GM23248 (cell line): ENCODE data around the gene C17orf113. TPM values are rescaled to one million over a fixed set of nuclear protein-coding genes. Genes with fewer than 3 reads are reported as not detected.

Source experiments
- DNase-seq: peaks from one replicate; pipeline ENCODE4 v3.0.0-alpha.2; 2015
- H2AFZ ChIP-seq: fragments of 200-600 bp; sonication (generic); 2 replicates; pipeline ENCODE4 v1.6.1; 2016; ENCODE audit warnings: antibody characterized with exemption
- H3F3A ChIP-seq: fragments of 200-600 bp; sonication (generic); 2 replicates; pipeline ENCODE4 v1.6.1; 2016; ENCODE audit warnings: mild to moderate bottlenecking, antibody characterized with exemption, mixed run types; ENCODE audit not compliant: insufficient read depth
- H3K27ac ChIP-seq: fragments of 200-600 bp; sonication (generic); 2 replicates; pipeline ENCODE4 v1.5.1; 2016; ENCODE audit warnings: mild to moderate bottlenecking
- H3K27me3 ChIP-seq: fragments of 200-600 bp; sonication (generic); replicated peaks from 2 replicates; pipeline ENCODE4 v1.6.1; 2016; ENCODE audit warnings: mild to moderate bottlenecking; ENCODE audit not compliant: insufficient read depth
- H3K36me3 ChIP-seq: fragments of 200-600 bp; sonication (generic); 2 replicates; pipeline ENCODE4 v1.6.1; 2016; ENCODE audit warnings: low read depth, mild to moderate bottlenecking
- H3K4me1 ChIP-seq: fragments of 200-600 bp; sonication (generic); 2 replicates; pipeline ENCODE4 v1.6.1; 2016; ENCODE audit warnings: mild to moderate bottlenecking; ENCODE audit not compliant: insufficient read depth
- H3K4me2 ChIP-seq: fragments of 200-600 bp; sonication (generic); one replicate; pipeline ENCODE4 v1.6.1; 2016; ENCODE audit warnings: mild to moderate bottlenecking; ENCODE audit not compliant: unreplicated experiment
- H3K4me3 ChIP-seq: fragments of 200-600 bp; sonication (generic); 2 replicates; pipeline ENCODE4 v1.5.1; 2016; ENCODE audit warnings: mild to moderate bottlenecking
- H3K79me2 ChIP-seq: fragments of 200-600 bp; sonication (generic); 2 replicates; pipeline ENCODE4 v1.6.1; 2016; ENCODE audit warnings: mild to moderate bottlenecking; ENCODE audit not compliant: insufficient read depth
- H3K9ac ChIP-seq: fragments of 200-600 bp; sonication (generic); 2 replicates; pipeline ENCODE4 v1.6.1; 2016; ENCODE audit warnings: mild to moderate bottlenecking
- H3K9me2 ChIP-seq: fragments of 200-600 bp; sonication (generic); 2 replicates; pipeline ENCODE4 v1.6.1; 2016; ENCODE audit warnings: mixed run types, mild to moderate bottlenecking, moderate library complexity; ENCODE audit not compliant: insufficient read depth
- H3K9me3 ChIP-seq: fragments of 200-600 bp; sonication (generic); one replicate; pipeline ENCODE4 v1.6.1; 2017; ENCODE audit warnings: low read depth
- H4K20me1 ChIP-seq: fragments of 200-600 bp; sonication (generic); 2 replicates; pipeline ENCODE4 v1.6.0; 2016; ENCODE audit not compliant: insufficient read depth
- EZH2 ChIP-seq: fragments of 200-600 bp; sonication (generic); IDR thresholded peaks from 2 replicates; pipeline ENCODE4 v1.6.1; 2018; ENCODE audit warnings: antibody characterized with exemption, mild to moderate bottlenecking; ENCODE audit not compliant: insufficient read depth, poor library complexity, severe bottlenecking
- EZH2phosphoT487 ChIP-seq: fragments of 200-600 bp; sonication (generic); IDR thresholded peaks from 2 replicates; pipeline ENCODE4 v1.6.1; 2018; ENCODE audit warnings: antibody characterized with exemption, moderate library complexity, mild to moderate bottlenecking, low read depth; ENCODE audit not compliant: insufficient read depth
- WGBS, 2 experiments: methylation state at CpG; one replicate each; pipeline ENCODE4 v1.1.6; 2015 to 2017; ENCODE audit warnings: low lambda C conversion rate in 2 of 2, low coverage in 1 of 2; ENCODE audit errors: missing lambda C conversion rate in 2 of 2; 5-methylcytosine and 5-hydroxymethylcytosine counted together
- in situ Hi-C: fragments of 300-500 bp; cut with MboI; formaldehyde crosslinking; loops from 2 replicates; pipeline ENCODE4 v1.15.0; 2020
- polyA plus RNA-seq: library from polyadenylated mRNA; unstranded; fragments of >200 nt; fragmentation: Nextera tagmentation; extraction: Ambion mirVana; gene quantifications from 2 replicates; pipeline ENCODE4 v1.2.1, GENCODE V29; 2016
- total RNA-seq: library from RNA; depleted of rRNA; stranded (reverse); fragments of >200 nt; shearing (Covaris generic); gene quantifications from 2 replicates; pipeline ENCODE4 v1.2.3, GENCODE V29; 2014

Gene C17orf113
- total and polyA plus RNA-seq, 2 experiments from 2014 or later = not detected

- WGBS, 2 experiments = 72 to 74% methylated on average over 20 of the region's 20 CpGs
- no peak overlapping the region for H2AFZ ChIP-seq
Observed at GRCh38 chr17:42042598-42043319, 7.6 kb downstream of the C17orf113 start.

GRCh38 chr17:42041619-42042018, 8.8 kb downstream of the C17orf113 start:
- no peaks in the 10 kb centered on the region for H3K9me2 ChIP-seq
- H3K79me2 ChIP-seq = no peaks in the 10 kb centered on the region
- H3K9ac ChIP-seq = no peak overlapping the region
- H3K4me2 ChIP-seq = no peak overlapping the region
- no peaks in the 10 kb centered on the region for H3K9me3 ChIP-seq
- H3F3A ChIP-seq = no peaks in the 10 kb centered on the region
- H3K4me1 ChIP-seq = no peaks in the 10 kb centered on the region
- no peaks in the 10 kb centered on the region for H3K36me3 ChIP-seq
- no peaks in the 10 kb centered on the region for H4K20me1 ChIP-seq
- H3K4me3 ChIP-seq = no peak overlapping the region
- no peak overlapping the region for H2AFZ ChIP-seq
- in situ Hi-C loops = no loop called here
- no peak for TF ChIP-seq EZH2phosphoT487
- TF ChIP-seq EZH2 = no peak
- no peak for DNase-seq
- no peak overlapping the region for H3K27ac ChIP-seq
- H3K27me3 ChIP-seq = no peaks in the 10 kb centered on the region

More at GRCh38 chr17:42042598-42043319, 7.6 kb downstream of the C17orf113 start:
- Histone ChIP-seq H3F3A (no peaks in the 10 kb centered on the region), H3K4me2 (no peak overlapping the region), H3K9me2 (no peaks in the 10 kb centered on the region), H4K20me1 (no peaks in the 10 kb centered on the region), H3K27ac (no peak overlapping the region), H3K27me3 (no peaks in the 10 kb centered on the region), H3K4me1 (no peaks in the 10 kb centered on the region), H3K36me3 (no peaks in the 10 kb centered on the region), H3K79me2 (no peaks in the 10 kb centered on the region), H3K4me3 (no peak overlapping the region), H3K9ac (no peak overlapping the region), H3K9me3 (no peaks in the 10 kb centered on the region)
- in situ Hi-C loops = no loop called here
- DNase-seq = no peak
- TF ChIP-seq EZH2 (no peak), EZH2phosphoT487 (no peak)

- H3K79me2 ChIP-seq = no peaks in the 10 kb centered on the region
Observed at GRCh38 chr17:42040818-42041217, 9.6 kb downstream of the C17orf113 start.

GRCh38 chr17:42039794-42040763, 10.3 kb downstream of the C17orf113 start:
- Histone ChIP-seq H4K20me1 (no peaks in the 10 kb centered on the region), H3K27ac (no peak overlapping the region), H2AFZ (no peak overlapping the region), H3K27me3 (no peaks in the 10 kb centered on the region), H3F3A (no peaks in the 10 kb centered on the region), H3K9me3 (no peaks in the 10 kb centered on the region), H3K36me3 (no peaks in the 10 kb centered on the region), H3K4me1 (no peaks in the 10 kb centered on the region), H3K79me2 (no peaks in the 10 kb centered on the region), H3K9ac (no peak overlapping the region), H3K4me3 (no peak overlapping the region), H3K4me2 (no peak overlapping the region), H3K9me2 (no peaks in the 10 kb centered on the region)
- TF ChIP-seq EZH2phosphoT487 = no peak
- no peak for TF ChIP-seq EZH2
- WGBS, 2 experiments = 59 to 64% methylated on average over 63 of the region's 77 CpGs
- in situ Hi-C loops = no loop called here
- DNase-seq = no peak

More at GRCh38 chr17:42040818-42041217, 9.6 kb downstream of the C17orf113 start:
- no peaks in the 10 kb centered on the region for H3K4me1 ChIP-seq
- H3K9ac ChIP-seq = no peak overlapping the region
- TF ChIP-seq EZH2phosphoT487 (no peak), EZH2 (no peak)
- WGBS, 2 experiments = 83 to 85% methylated on average over 10 of the region's 10 CpGs
- no peak overlapping the region for H3K27ac ChIP-seq
- H3K4me3 ChIP-seq = no peak overlapping the region
- no peaks in the 10 kb centered on the region for H3F3A ChIP-seq
- no peak for DNase-seq
- H3K9me2 ChIP-seq = no peaks in the 10 kb centered on the region
- H4K20me1 ChIP-seq = no peaks in the 10 kb centered on the region
- H3K4me2 ChIP-seq = no peak overlapping the region
- H3K27me3 ChIP-seq = no peaks in the 10 kb centered on the region
- in situ Hi-C loops = no loop called here
- H3K9me3 ChIP-seq = no peaks in the 10 kb centered on the region
- H3K36me3 ChIP-seq = no peaks in the 10 kb centered on the region
- no peak overlapping the region for H2AFZ ChIP-seq
